Thyroid gland (tissue), 4 donors: ENCODE results near the gene KIAA1614.

ENCODE experiments used
- CTCF ChIP-seq, 6 experiments: fragments of 200-600 bp in 3 of 6; fragments of 450-650 bp in 3 of 6; sonication (generic) in 3 of 6; IDR thresholded peaks; one replicate each; pipeline ENCODE4 v1.5.1; 2016 to 2019; ENCODE audit warnings: antibody characterized with exemption in 6 of 6, mild to moderate bottlenecking in 2 of 6, inconsistent platforms in 1 of 6, moderate library complexity in 1 of 6
- POLR2A ChIP-seq, 2 donors: fragments of 450-650 bp; IDR thresholded peaks; one replicate each; pipeline ENCODE4 v1.6.1; 2017; ENCODE audit warnings: antibody characterized with exemption in 2 of 2, mild to moderate bottlenecking in 2 of 2, moderate library complexity in 1 of 2

GRCh38 chr1:180929389-180929788 lies 16.7 kb downstream of the KIAA1614 start:
- TF ChIP-seq CTCF (IDR thresholded peaks at IDR 0.05) (no peak), POLR2A (IDR thresholded peaks at IDR 0.05) (no peak)
